ENCODE results near the gene SEC24D.

GRCh38 chr4:118879409-118879808, 43.5 kb upstream of the SEC24D start:
- TF ChIP-seq CTCF (IDR thresholded peaks at IDR 0.05) (no peak), POLR2A (IDR thresholded peaks at IDR 0.05) (no peak)

Data from heart left ventricle (tissue), 13 donors.